Measurements from ENCODE around the gene ASB6.

DNA sequence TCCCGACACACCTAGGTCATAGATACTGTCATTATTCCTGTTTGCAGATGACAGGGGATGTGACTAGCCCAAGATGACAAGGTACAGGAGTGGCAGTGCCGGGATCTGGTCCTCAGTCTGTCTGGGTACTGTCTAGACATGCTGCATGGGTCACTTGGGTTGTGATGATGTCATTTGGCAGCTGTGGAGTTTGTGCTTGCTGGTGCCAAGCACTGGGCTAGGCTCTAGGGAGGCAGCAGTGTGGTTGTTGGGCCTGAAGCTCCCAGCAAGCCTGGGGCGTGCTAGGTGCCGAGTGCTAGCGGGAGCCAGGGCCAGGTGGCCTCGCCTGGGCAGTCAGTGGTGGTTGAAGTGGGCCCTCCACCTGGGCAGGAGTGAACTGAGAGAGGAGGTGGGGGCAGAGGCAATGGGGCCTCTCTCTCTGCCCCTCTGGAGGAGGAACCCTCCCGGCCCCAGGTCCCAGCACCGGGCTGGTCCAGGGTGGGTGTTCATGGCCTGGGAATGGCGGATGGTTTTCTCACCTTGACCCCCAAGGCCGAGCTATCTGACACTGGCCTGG lies 8.8 kb upstream of the ASB6 start:
- TF ChIP-seq, protein P1, sequence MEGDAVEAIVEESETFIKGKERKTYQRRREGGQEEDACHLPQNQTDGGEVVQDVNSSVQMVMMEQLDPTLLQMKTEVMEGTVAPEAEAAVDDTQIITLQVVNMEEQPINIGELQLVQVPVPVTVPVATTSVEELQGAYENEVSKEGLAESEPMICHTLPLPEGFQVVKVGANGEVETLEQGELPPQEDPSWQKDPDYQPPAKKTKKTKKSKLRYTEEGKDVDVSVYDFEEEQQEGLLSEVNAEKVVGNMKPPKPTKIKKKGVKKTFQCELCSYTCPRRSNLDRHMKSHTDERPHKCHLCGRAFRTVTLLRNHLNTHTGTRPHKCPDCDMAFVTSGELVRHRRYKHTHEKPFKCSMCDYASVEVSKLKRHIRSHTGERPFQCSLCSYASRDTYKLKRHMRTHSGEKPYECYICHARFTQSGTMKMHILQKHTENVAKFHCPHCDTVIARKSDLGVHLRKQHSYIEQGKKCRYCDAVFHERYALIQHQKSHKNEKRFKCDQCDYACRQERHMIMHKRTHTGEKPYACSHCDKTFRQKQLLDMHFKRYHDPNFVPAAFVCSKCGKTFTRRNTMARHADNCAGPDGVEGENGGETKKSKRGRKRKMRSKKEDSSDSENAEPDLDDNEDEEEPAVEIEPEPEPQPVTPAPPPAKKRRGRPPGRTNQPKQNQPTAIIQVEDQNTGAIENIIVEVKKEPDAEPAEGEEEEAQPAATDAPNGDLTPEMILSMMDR (conservative IDR thresholded peaks at IDR 0.05; ENCODE audit: low read length) = no peak
- no peak for TF ChIP-seq EZH2phosphoT487 (IDR thresholded peaks at IDR 0.05; ENCODE audit: borderline replicate concordance, low read depth, low read length)
